ENCODE data around the gene ELL3. TPM values are rescaled to one million over a fixed set of nuclear protein-coding genes. Genes with fewer than 3 reads are reported as not detected.
"Not testable (repeated sequence)": the region's sequence is repeated elsewhere in the genome, so short reads cannot be mapped to it uniquely, and the experiment has no call there.

ELL3 gene
- total RNA-seq, 1 donor from 2014 or later = 2.4 TPM

- not testable (repeated sequence) for ATAC-seq
Observed at GRCh38 chr15:43726306-43726705, 50.5 kb downstream of the ELL3 start.

GRCh38 chr15:43723151-43723550, 53.6 kb downstream of the ELL3 start:
- no peak for ATAC-seq
- no peak for DNase-seq (ENCODE audit: low spot score)

More at GRCh38 chr15:43726306-43726705, 50.5 kb downstream of the ELL3 start:
- DNase-seq (ENCODE audit: low spot score) = not testable (repeated sequence)

Other genes starting within 250 kb of the ELL3 start
- 20.6 TPM for gene PPIP5K1, start 186.8 kb downstream of the ELL3 start, total RNA-seq
- gene CKMT1B, start 182.9 kb downstream of the ELL3 start, total RNA-seq = 0.55 TPM
- gene STRC, start 158.2 kb downstream of the ELL3 start, total RNA-seq = 0.53 TPM
- 1.8 TPM for gene CATSPER2, start 128.1 kb downstream of the ELL3 start, total RNA-seq
- gene CKMT1A, start 83.1 kb downstream of the ELL3 start, total RNA-seq = not detected
- 425 TPM for gene PDIA3, start 30.5 kb downstream of the ELL3 start, total RNA-seq
- 515 TPM for gene SERF2, start 15.4 kb upstream of the ELL3 start, total RNA-seq
- gene SERINC4, start 23.3 kb upstream of the ELL3 start, total RNA-seq = 0.18 TPM
- gene HYPK, start 23.6 kb upstream of the ELL3 start, total RNA-seq = 8.6 TPM
- 7.0 TPM for gene MFAP1, start 47.7 kb upstream of the ELL3 start, total RNA-seq
- gene WDR76, start 50.0 kb upstream of the ELL3 start, total RNA-seq = 0.86 TPM